HepG2 (cell line): ENCODE measurements around the gene PAK6. TPM values are rescaled to one million over a fixed set of nuclear protein-coding genes. Genes with fewer than 3 reads are reported as not detected.

Source experiments
- ATF2 ChIP-seq: sonication (generic); formaldehyde crosslinking; IDR thresholded peaks from 2 replicates; pipeline ENCODE4 v1.4.0; 2020; ENCODE audit warnings: missing genetic modification reagents
- FOXP1 ChIP-seq, 2 experiments: fragments of 450-650 bp in 1 of 2; IDR thresholded peaks; 2 replicates each; pipeline ENCODE4 v1.6.1; 2017 to 2018; ENCODE audit warnings: antibody characterized with exemption in 1 of 2
- GLMP ChIP-seq: sonication (generic); formaldehyde crosslinking; IDR thresholded peaks from 2 replicates; pipeline ENCODE4 v1.9.0; 2021; ENCODE audit warnings: missing genetic modification reagents, mild to moderate bottlenecking, borderline replicate concordance
- HNRNPH1 ChIP-seq: fragments of 200-400 bp; formaldehyde crosslinking; optimal IDR thresholded peaks from 2 replicates; pipeline ENCODE3; 2017; ENCODE audit warnings: mild to moderate bottlenecking, low read depth, low read length
- KDM6A ChIP-seq: IDR thresholded peaks from 2 replicates; pipeline ENCODE4 v1.6.1; 2016; ENCODE audit warnings: low read depth
- MED1 ChIP-seq: sonication (generic); formaldehyde crosslinking; IDR thresholded peaks from 2 replicates; pipeline ENCODE4 v1.4.0; 2020; ENCODE audit warnings: missing genetic modification reagents
- PCBP2 ChIP-seq: fragments of 200-400 bp; formaldehyde crosslinking; optimal IDR thresholded peaks from 2 replicates; pipeline ENCODE3; 2018; ENCODE audit warnings: low read length, low read depth; ENCODE audit not compliant: poor library complexity, severe bottlenecking
- PHF20 ChIP-seq: sonication (generic); formaldehyde crosslinking; IDR thresholded peaks from 2 replicates; pipeline ENCODE4 v1.5.0; 2020; ENCODE audit warnings: mild to moderate bottlenecking, missing genetic modification reagents
- SPEN ChIP-seq: sonication (generic); formaldehyde crosslinking; IDR thresholded peaks from 2 replicates; pipeline ENCODE4 v1.5.1; 2020; ENCODE audit warnings: low read depth, mild to moderate bottlenecking, missing genetic modification reagents
- ZC3H13 ChIP-seq: sonication (generic); formaldehyde crosslinking; IDR thresholded peaks from 2 replicates; pipeline ENCODE4 v1.8.1; 2023; ENCODE audit warnings: mild to moderate bottlenecking, missing genetic modification reagents, moderate library complexity
- ZNF17 ChIP-seq: sonication (generic); formaldehyde crosslinking; IDR thresholded peaks from 2 replicates; pipeline ENCODE4 v1.5.0; 2020; ENCODE audit warnings: mild to moderate bottlenecking, missing genetic modification reagents
- ZNF251 ChIP-seq: sonication (generic); formaldehyde crosslinking; IDR thresholded peaks from 2 replicates; pipeline ENCODE4 v1.9.0; 2021; ENCODE audit warnings: mild to moderate bottlenecking, missing genetic modification reagents
- ZNF326 ChIP-seq: sonication (generic); formaldehyde crosslinking; IDR thresholded peaks from 2 replicates; pipeline ENCODE4 v1.4.0; 2020; ENCODE audit warnings: missing genetic modification reagents, borderline replicate concordance
- ZXDC ChIP-seq: sonication (generic); formaldehyde crosslinking; IDR thresholded peaks from 2 replicates; pipeline ENCODE4 v1.5.0; 2020; ENCODE audit warnings: mild to moderate bottlenecking, missing genetic modification reagents
- polyA plus RNA-seq, 8 experiments: library from polyadenylated mRNA; depleted of rRNA in 3 of 8; stranded (reverse) in 7 of 8; unstranded in 1 of 8; fragments of >200 nt; fragmentation: Illumina TruSeq in 4 of 8; extraction: Trizol in 4 of 8; gene quantifications; 2 replicates each; pipeline versions ENCODE4 v1.2.1 to v1.2.3, GENCODE V29; 2011 to 2016; ENCODE audit warnings: low read depth in 4 of 8, missing spikeins in 1 of 8, mixed read lengths in 1 of 8; ENCODE audit not compliant: insufficient read depth in 1 of 8
- total RNA-seq, 5 experiments: library from RNA; depleted of rRNA; stranded (reverse); fragments of >200 nt; fragmentation: Illumina TruSeq; extraction: Trizol; gene quantifications; 2 replicates each; pipeline ENCODE4 v1.2.3, GENCODE V29; 2016; ENCODE audit warnings: low read depth in 1 of 5
- TF ChIP-seq, protein P1 (sequence below): sonication (generic); formaldehyde crosslinking; IDR thresholded peaks from 2 replicates; pipeline ENCODE4 v1.5.1; 2020; ENCODE audit warnings: mild to moderate bottlenecking, missing genetic modification reagents, borderline replicate concordance
- TF ChIP-seq, protein P2 (sequence below): sonication (generic); formaldehyde crosslinking; conservative IDR thresholded peaks from 2 replicates; pipeline ENCODE4 v1.8.0; 2022; ENCODE audit warnings: missing genetic modification reagents

Gene PAK6
- total and polyA plus RNA-seq, 2 of the 13 experiments (the other 11 are each of a cell fraction or from before 2014, with no cell fraction given) = 0.07 TPM; not detected in 1

DNA sequence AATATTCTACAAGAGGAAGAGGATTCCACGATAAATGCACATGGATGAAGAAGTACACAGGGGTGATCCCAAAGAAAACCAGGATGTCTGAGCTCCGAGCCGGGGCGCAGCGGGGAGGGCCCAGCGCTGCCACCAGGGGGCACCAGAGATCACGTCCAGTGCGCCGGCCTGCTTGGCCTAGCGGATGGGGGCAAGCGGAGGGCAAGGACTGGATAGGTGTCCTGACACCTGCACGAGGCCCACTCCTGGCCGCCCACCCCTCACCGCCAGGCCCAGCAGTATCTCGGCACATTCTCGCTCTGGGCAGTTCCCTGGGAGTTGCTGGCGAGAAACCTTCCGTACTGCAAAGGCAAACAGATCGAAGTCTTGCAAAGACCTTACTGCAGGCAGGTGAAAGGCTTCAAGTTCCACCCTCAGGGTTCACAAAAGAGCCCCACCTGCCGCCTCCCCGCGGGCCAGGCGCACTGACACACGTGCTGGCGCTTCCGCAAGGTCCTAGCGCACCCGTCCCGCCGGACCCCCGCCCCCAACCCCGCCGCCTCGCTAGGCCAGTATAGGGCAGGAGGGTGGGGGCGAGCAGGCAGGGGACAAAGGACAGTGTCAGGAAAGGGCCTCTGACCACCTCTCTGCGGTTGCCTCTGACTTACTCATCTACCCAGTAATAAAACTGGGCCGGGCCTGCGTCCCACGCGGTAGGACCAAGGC is 40.7 kb downstream of the PAK6 start (continued):
- no peak for TF ChIP-seq ZNF326
- no peak for TF ChIP-seq GLMP (CRISPR knock-in tag)
- no peak for TF ChIP-seq KDM6A
- TF ChIP-seq PHF20 (CRISPR knock-in tag) = no peak
- no peak for TF ChIP-seq FOXP1 (IDR thresholded peaks at IDR 0.05)
- TF ChIP-seq FOXP1 (CRISPR knock-in tag; IDR thresholded peaks at IDR 0.05) = no peak
- no peak for TF ChIP-seq ZNF17 (CRISPR knock-in tag)
- no peak for TF ChIP-seq ZNF251 (CRISPR knock-in tag)
- TF ChIP-seq MED1 (CRISPR knock-in tag) = no peak
- no peak for TF ChIP-seq ZC3H13 (CRISPR knock-in tag)
- no peak for TF ChIP-seq ATF2 (CRISPR knock-in tag)
- TF ChIP-seq, protein P1, sequence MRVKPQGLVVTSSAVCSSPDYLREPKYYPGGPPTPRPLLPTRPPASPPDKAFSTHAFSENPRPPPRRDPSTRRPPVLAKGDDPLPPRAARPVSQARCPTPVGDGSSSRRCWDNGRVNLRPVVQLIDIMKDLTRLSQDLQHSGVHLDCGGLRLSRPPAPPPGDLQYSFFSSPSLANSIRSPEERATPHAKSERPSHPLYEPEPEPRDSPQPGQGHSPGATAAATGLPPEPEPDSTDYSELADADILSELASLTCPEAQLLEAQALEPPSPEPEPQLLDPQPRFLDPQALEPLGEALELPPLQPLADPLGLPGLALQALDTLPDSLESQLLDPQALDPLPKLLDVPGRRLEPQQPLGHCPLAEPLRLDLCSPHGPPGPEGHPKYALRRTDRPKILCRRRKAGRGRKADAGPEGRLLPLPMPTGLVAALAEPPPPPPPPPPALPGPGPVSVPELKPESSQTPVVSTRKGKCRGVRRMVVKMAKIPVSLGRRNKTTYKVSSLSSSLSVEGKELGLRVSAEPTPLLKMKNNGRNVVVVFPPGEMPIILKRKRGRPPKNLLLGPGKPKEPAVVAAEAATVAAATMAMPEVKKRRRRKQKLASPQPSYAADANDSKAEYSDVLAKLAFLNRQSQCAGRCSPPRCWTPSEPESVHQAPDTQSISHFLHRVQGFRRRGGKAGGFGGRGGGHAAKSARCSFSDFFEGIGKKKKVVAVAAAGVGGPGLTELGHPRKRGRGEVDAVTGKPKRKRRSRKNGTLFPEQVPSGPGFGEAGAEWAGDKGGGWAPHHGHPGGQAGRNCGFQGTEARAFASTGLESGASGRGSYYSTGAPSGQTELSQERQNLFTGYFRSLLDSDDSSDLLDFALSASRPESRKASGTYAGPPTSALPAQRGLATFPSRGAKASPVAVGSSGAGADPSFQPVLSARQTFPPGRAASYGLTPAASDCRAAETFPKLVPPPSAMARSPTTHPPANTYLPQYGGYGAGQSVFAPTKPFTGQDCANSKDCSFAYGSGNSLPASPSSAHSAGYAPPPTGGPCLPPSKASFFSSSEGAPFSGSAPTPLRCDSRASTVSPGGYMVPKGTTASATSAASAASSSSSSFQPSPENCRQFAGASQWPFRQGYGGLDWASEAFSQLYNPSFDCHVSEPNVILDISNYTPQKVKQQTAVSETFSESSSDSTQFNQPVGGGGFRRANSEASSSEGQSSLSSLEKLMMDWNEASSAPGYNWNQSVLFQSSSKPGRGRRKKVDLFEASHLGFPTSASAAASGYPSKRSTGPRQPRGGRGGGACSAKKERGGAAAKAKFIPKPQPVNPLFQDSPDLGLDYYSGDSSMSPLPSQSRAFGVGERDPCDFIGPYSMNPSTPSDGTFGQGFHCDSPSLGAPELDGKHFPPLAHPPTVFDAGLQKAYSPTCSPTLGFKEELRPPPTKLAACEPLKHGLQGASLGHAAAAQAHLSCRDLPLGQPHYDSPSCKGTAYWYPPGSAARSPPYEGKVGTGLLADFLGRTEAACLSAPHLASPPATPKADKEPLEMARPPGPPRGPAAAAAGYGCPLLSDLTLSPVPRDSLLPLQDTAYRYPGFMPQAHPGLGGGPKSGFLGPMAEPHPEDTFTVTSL = no peak
- TF ChIP-seq ZXDC (CRISPR knock-in tag) = no peak
- no peak for TF ChIP-seq HNRNPH1
- no peak for TF ChIP-seq PCBP2
- TF ChIP-seq, protein P2, sequence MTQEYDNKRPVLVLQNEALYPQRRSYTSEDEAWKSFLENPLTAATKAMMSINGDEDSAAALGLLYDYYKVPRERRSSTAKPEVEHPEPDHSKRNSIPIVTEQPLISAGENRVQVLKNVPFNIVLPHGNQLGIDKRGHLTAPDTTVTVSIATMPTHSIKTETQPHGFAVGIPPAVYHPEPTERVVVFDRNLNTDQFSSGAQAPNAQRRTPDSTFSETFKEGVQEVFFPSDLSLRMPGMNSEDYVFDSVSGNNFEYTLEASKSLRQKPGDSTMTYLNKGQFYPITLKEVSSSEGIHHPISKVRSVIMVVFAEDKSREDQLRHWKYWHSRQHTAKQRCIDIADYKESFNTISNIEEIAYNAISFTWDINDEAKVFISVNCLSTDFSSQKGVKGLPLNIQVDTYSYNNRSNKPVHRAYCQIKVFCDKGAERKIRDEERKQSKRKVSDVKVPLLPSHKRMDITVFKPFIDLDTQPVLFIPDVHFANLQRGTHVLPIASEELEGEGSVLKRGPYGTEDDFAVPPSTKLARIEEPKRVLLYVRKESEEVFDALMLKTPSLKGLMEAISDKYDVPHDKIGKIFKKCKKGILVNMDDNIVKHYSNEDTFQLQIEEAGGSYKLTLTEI (CRISPR knock-in tag) = no peak
- TF ChIP-seq SPEN = peak; percentile 45; the same call in 1 of the 2 replicates
